Measurements from ENCODE around the gene HMGB3.
"Not testable (repeated sequence)": the region's sequence is repeated elsewhere in the genome, so short reads cannot be mapped to it uniquely, and the experiment has no call there.

HMGB3 gene

GRCh38 chrX:150977411-150978162 is 5.5 kb upstream of the HMGB3 start:
- DNase-seq (ENCODE audit: low spot score) = no peak

GRCh38 chrX:150980186-150980585 is 2.9 kb upstream of the HMGB3 start:
- no peak for DNase-seq (ENCODE audit: low spot score)

GRCh38 chrX:150980711-150981110 is 2.4 kb upstream of the HMGB3 start:
- no peak for DNase-seq (ENCODE audit: low spot score)

- no peak for DNase-seq (ENCODE audit: low spot score)
Observed at GRCh38 chrX:150982235-150982787, 824 bp upstream of the HMGB3 start.

- DNase-seq (ENCODE audit: low spot score) = no peak
Observed at GRCh38 chrX:150983521-150984168, 510 bp downstream of the HMGB3 start.

GRCh38 chrX:150984169-150984824 is 1.2 kb downstream of the HMGB3 start:
- no peak for DNase-seq (ENCODE audit: low spot score)

GRCh38 chrX:150987687-150988086 is 4.6 kb downstream of the HMGB3 start:
- DNase-seq (ENCODE audit: low spot score) = not testable (repeated sequence)

GRCh38 chrX:150989420-150989819 is 6.3 kb downstream of the HMGB3 start:
- no peak for DNase-seq (ENCODE audit: low spot score)

- DNase-seq (ENCODE audit: low spot score) = no peak
Observed at GRCh38 chrX:150990910-150991309, 7.8 kb downstream of the HMGB3 start.

GRCh38 chrX:151000861-151001331 is 17.8 kb downstream of the HMGB3 start:
- DNase-seq (ENCODE audit: low spot score) = no peak

- DNase-seq (ENCODE audit: low spot score) = peak; percentile 24
Observed at GRCh38 chrX:151004085-151004484, 20.9 kb downstream of the HMGB3 start.

GRCh38 chrX:151006410-151007109 is 23.4 kb downstream of the HMGB3 start:
- DNase-seq (ENCODE audit: low spot score) = no peak

- no peak for DNase-seq (ENCODE audit: low spot score)
Observed at GRCh38 chrX:151009582-151009981, 26.4 kb downstream of the HMGB3 start.

GRCh38 chrX:151013164-151013743 is 30.1 kb downstream of the HMGB3 start:
- DNase-seq (ENCODE audit: low spot score) = no peak

GRCh38 chrX:151015684-151016083 is 32.5 kb downstream of the HMGB3 start:
- DNase-seq (ENCODE audit: low spot score) = no peak

GRCh38 chrX:151019856-151020255 is 36.7 kb downstream of the HMGB3 start:
- peak; percentile 40 for DNase-seq (ENCODE audit: low spot score)

GRCh38 chrX:151030845-151031244 is 47.7 kb downstream of the HMGB3 start:
- no peak for DNase-seq (ENCODE audit: low spot score)

GRCh38 chrX:151031391-151031975 is 48.3 kb downstream of the HMGB3 start:
- no peak for DNase-seq (ENCODE audit: low spot score)

- DNase-seq (ENCODE audit: low spot score) = no peak
Observed at GRCh38 chrX:151039351-151039750, 56.2 kb downstream of the HMGB3 start.

All from AG08395 (cell line).